Measurements from ENCODE around the gene TCAP.

- TF ChIP-seq CTCF (IDR thresholded peaks at IDR 0.05) (no peak), POLR2A (IDR thresholded peaks at IDR 0.05) (no peak)
These were observed 35.7 kb upstream of the TCAP start for GRCh38 chr17:39629494-39629880.
